ENCODE data around the gene AR.

AR gene

DNA sequence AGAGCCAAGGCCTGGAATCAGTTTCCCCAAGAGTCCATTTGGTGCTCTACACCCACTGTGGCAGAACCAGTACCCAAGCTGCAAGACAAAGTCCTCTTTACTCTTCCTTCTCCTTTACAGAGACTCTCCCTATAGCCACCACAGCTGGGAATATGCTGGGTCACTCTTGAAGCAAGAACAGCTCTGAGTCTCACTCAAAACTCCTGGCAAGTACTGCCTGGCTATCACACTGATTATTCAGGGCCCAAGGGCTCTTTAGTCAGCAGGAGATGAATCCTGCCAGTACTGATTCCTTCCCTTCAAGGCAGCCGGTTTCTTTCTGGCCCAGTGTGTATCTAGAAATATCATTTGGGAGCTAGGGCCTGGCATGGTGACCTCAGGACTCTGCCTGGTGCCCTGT lies 130.9 kb downstream of the AR start:
- Mint-ChIP-seq H3K27me3 (ENCODE audit: low read depth, poor library complexity) (peaks cover 2% of the 10 kb centered on the region), H3K27ac (no peak overlapping the region), H3K36me3 (ENCODE audit: low read depth) (no peaks in the 10 kb centered on the region), H3K4me1 (no peaks in the 10 kb centered on the region), H3K4me3 (no peak overlapping the region), H3K9me3 (peaks cover 46% of the 10 kb centered on the region)
- TF ChIP-seq, protein P1, sequence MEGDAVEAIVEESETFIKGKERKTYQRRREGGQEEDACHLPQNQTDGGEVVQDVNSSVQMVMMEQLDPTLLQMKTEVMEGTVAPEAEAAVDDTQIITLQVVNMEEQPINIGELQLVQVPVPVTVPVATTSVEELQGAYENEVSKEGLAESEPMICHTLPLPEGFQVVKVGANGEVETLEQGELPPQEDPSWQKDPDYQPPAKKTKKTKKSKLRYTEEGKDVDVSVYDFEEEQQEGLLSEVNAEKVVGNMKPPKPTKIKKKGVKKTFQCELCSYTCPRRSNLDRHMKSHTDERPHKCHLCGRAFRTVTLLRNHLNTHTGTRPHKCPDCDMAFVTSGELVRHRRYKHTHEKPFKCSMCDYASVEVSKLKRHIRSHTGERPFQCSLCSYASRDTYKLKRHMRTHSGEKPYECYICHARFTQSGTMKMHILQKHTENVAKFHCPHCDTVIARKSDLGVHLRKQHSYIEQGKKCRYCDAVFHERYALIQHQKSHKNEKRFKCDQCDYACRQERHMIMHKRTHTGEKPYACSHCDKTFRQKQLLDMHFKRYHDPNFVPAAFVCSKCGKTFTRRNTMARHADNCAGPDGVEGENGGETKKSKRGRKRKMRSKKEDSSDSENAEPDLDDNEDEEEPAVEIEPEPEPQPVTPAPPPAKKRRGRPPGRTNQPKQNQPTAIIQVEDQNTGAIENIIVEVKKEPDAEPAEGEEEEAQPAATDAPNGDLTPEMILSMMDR (IDR thresholded peaks at IDR 0.05) = no peak
- DNase-seq = no peak

DNA sequence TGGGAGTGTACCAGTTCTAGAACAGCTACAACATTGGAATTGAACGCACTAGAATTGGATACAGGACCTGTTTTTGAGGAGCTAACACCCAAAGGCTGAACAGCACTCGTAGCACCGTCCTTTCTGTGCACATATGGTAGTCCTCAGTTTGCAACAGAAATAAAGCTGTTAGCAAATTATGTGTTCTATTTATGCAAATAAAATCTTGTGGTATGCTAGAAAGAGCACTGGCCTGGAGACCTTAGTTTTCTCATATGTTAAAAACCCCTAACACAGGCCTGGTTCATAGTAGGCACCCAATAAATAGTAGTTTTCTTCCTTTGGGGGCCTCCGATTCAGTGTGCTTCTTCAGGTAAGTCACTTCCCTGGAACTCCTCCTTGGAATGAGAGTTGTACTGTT lies 140.3 kb downstream of the AR start:
- no peak for DNase-seq
- no peak overlapping the region for H3K4me3 Mint-ChIP-seq
- TF ChIP-seq, protein P1 (IDR thresholded peaks at IDR 0.05) = no peak
- no peaks in the 10 kb centered on the region for H3K4me1 Mint-ChIP-seq
- peaks cover 3% of the 10 kb centered on the region for H3K27me3 Mint-ChIP-seq (ENCODE audit: low read depth, poor library complexity)
- peaks cover 17% of the 10 kb centered on the region for H3K36me3 Mint-ChIP-seq (ENCODE audit: low read depth)
- no peak overlapping the region for H3K27ac Mint-ChIP-seq
- H3K9me3 Mint-ChIP-seq = peaks cover 35% of the 10 kb centered on the region

DNA sequence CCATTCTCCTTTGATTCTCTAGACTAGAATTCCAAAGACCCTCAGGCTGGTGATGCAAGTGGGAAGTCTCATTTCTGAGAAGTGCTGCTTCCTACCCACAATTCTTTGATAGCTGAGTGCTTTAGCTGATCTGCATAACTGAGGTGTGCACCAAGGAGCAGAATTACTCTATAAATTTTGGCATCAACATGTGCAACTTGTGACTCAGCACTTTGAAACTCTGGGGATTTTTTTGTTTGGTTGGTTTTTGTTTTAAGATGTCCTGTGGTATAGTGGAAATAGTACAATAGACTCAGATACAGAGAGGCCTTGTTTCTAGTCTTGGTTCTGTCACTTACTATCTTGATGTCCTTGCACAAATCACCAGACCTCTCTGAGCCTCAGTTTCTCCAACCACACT lies 148.4 kb downstream of the AR start:
- no peaks in the 10 kb centered on the region for H3K27me3 Mint-ChIP-seq (ENCODE audit: low read depth, poor library complexity)
- no peak for DNase-seq
- H3K27ac Mint-ChIP-seq = no peak overlapping the region
- H3K36me3 Mint-ChIP-seq (ENCODE audit: low read depth) = peaks cover 1% of the 10 kb centered on the region
- no peak overlapping the region for H3K4me3 Mint-ChIP-seq
- H3K4me1 Mint-ChIP-seq = no peaks in the 10 kb centered on the region
- TF ChIP-seq, protein P1 (IDR thresholded peaks at IDR 0.05) = no peak
- H3K9me3 Mint-ChIP-seq = peaks cover 21% of the 10 kb centered on the region

DNA sequence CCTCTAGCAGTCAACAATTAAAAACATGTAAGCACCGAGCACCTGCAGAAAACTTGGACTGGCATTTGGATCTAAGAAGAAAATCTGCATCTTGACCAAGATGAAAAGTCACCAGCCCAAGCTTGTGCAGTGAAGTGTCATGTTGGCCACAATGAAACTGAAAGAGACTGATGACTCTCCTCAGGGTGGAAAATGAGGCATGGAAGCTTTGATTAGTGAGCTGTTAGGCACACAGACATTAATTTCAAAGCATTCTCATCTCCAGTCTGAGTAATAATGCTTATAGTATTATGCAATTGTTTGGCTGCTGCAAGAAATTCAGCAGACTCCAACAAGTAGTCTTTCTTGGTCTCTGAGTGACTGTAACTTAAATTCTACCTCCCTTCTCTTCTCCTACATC lies 150.1 kb downstream of the AR start:
- no peak overlapping the region for H3K27ac Mint-ChIP-seq
- no peaks in the 10 kb centered on the region for H3K36me3 Mint-ChIP-seq (ENCODE audit: low read depth)
- DNase-seq = no peak
- TF ChIP-seq, protein P1 (IDR thresholded peaks at IDR 0.05) = no peak
- H3K4me3 Mint-ChIP-seq = no peak overlapping the region
- no peaks in the 10 kb centered on the region for H3K4me1 Mint-ChIP-seq
- peaks cover 20% of the 10 kb centered on the region for H3K9me3 Mint-ChIP-seq
- H3K27me3 Mint-ChIP-seq (ENCODE audit: low read depth, poor library complexity) = no peaks in the 10 kb centered on the region

DNA sequence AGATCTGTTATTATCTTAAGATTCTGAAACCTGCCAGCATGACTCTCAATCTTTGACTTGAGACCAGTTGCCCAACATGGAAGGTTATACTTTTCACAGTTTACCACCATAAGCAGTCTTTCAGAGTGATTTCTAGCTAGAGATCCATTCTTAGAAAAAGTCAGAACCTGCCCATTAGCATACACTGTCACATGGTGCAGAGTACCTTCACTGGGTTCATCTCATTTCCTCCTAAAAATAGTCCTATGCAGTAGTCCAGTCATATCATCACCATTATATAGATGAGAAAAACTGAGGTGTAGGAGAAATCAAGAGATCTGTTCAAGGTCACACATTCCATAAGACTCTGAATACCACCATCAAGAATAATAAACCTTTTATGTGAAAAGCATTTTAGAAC lies 153.6 kb downstream of the AR start:
- no peaks in the 10 kb centered on the region for H3K36me3 Mint-ChIP-seq (ENCODE audit: low read depth)
- peaks cover 34% of the 10 kb centered on the region for H3K9me3 Mint-ChIP-seq
- TF ChIP-seq, protein P1 (IDR thresholded peaks at IDR 0.05) = no peak
- no peak overlapping the region for H3K4me3 Mint-ChIP-seq
- DNase-seq = no peak
- no peaks in the 10 kb centered on the region for H3K4me1 Mint-ChIP-seq
- no peaks in the 10 kb centered on the region for H3K27me3 Mint-ChIP-seq (ENCODE audit: low read depth, poor library complexity)
- H3K27ac Mint-ChIP-seq = no peak overlapping the region

DNA sequence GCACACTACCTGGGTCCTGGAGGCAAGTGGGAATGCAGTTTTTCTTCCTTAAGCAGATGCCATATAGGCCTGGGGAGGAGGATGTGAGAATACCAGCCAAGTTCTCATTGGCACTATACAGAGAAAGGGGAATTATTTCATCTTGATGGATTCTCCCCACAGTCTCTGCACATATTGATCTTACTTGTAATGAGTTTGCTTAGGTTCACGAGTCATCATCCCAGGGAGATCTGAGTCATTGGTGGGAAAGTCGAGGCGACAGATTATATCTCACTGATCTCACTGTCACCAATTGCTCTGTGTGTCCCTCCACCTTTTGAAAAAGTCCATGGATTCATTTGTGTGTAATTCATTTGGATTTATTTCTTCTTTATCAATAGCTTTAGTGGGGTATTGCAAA lies 156.8 kb downstream of the AR start:
- no peaks in the 10 kb centered on the region for H3K36me3 Mint-ChIP-seq (ENCODE audit: low read depth)
- peaks cover 29% of the 10 kb centered on the region for H3K9me3 Mint-ChIP-seq
- no peak overlapping the region for H3K4me3 Mint-ChIP-seq
- DNase-seq = no peak
- no peak overlapping the region for H3K27ac Mint-ChIP-seq
- no peaks in the 10 kb centered on the region for H3K4me1 Mint-ChIP-seq
- no peaks in the 10 kb centered on the region for H3K27me3 Mint-ChIP-seq (ENCODE audit: low read depth, poor library complexity)
- TF ChIP-seq, protein P1 (IDR thresholded peaks at IDR 0.05) = no peak

All from nephron progenitor cell (in vitro differentiated cells).